Measurements from ENCODE around the gene AGAP2.

- TF ChIP-seq CTCF (IDR thresholded peaks at IDR 0.05) (no peak), POLR2A (IDR thresholded peaks at IDR 0.05) (no peak)
Measured at GRCh38 chr12:57739914-57740538, 1.5 kb upstream of the AGAP2 start.
